HTR-8/SVneo (cell line): Measurements from ENCODE around the gene PMPCA.

Experiments used
- DNase-seq: peaks from one replicate; pipeline ENCODE4 v3.0.0; 2011; ENCODE audit warnings: low spot score, mixed read lengths; ENCODE audit not compliant: insufficient read length
- FAIRE-seq: peaks from 2 replicates; lab custom pipeline; 2011; peaks lifted over from hg19 to GRCh38; lab: Jason Lieb, UNC

The PMPCA gene

GRCh38 chr9:136431782-136432350, 21.4 kb downstream of the PMPCA start:
- no peak for FAIRE-seq
- DNase-seq, result no peak

- FAIRE-seq (no peak), DNase-seq (no peak)
These were observed 22.1 kb downstream of the PMPCA start for GRCh38 chr9:136432591-136432990.

- DNase-seq, result no peak
- no peak for FAIRE-seq
These were observed 22.7 kb downstream of the PMPCA start for GRCh38 chr9:136433043-136433715.

GRCh38 chr9:136433849-136434579, 23.6 kb downstream of the PMPCA start:
- FAIRE-seq (no peak), DNase-seq (no peak)

GRCh38 chr9:136434580-136435169, 24.2 kb downstream of the PMPCA start:
- DNase-seq, result no peak
- no peak for FAIRE-seq

GRCh38 chr9:136436055-136436634, 25.7 kb downstream of the PMPCA start:
- FAIRE-seq (no peak), DNase-seq (no peak)

- DNase-seq, result no peak
- no peak for FAIRE-seq
These were observed 27.0 kb downstream of the PMPCA start for GRCh38 chr9:136437430-136437829.

GRCh38 chr9:136437839-136438547, 27.5 kb downstream of the PMPCA start:
- no peak for FAIRE-seq

GRCh38 chr9:136438548-136439480, 28.4 kb downstream of the PMPCA start:
- DNase-seq (peak; percentile 28), FAIRE-seq (no peak)

More at GRCh38 chr9:136437839-136438547, 27.5 kb downstream of the PMPCA start:
- DNase-seq, result no peak

GRCh38 chr9:136439481-136440408, 29.3 kb downstream of the PMPCA start, which contains the start of gene INPP5E:
TSS of gene INPP5E (minus strand) at chr9:136439845. CDS start at chr9:136439419, 426 bp downstream.
- FAIRE-seq (peak; percentile 9), DNase-seq (peak; percentile 80)

GRCh38 chr9:136441191-136441680, 30.8 kb downstream of the PMPCA start:
- no peak for DNase-seq
- FAIRE-seq, result no peak

GRCh38 chr9:136441681-136442245, 31.3 kb downstream of the PMPCA start:
- no peak for DNase-seq
- FAIRE-seq, result no peak

- no peak for DNase-seq
- no peak for FAIRE-seq
These were observed 31.8 kb downstream of the PMPCA start for GRCh38 chr9:136442265-136442664.

- no peak for FAIRE-seq
- no peak for DNase-seq
These were observed 32.6 kb downstream of the PMPCA start for GRCh38 chr9:136443087-136443486.

- DNase-seq, result no peak
- FAIRE-seq, result no peak
These were observed 33.2 kb downstream of the PMPCA start for GRCh38 chr9:136443687-136444086.

GRCh38 chr9:136444102-136444501, 33.6 kb downstream of the PMPCA start:
- no peak for FAIRE-seq

GRCh38 chr9:136445799-136446198, 35.3 kb downstream of the PMPCA start:
- FAIRE-seq (no peak), DNase-seq (no peak)

More at GRCh38 chr9:136444102-136444501, 33.6 kb downstream of the PMPCA start:
- no peak for DNase-seq
